ENCODE measurements around the gene FSHR.

Gene FSHR

DNA sequence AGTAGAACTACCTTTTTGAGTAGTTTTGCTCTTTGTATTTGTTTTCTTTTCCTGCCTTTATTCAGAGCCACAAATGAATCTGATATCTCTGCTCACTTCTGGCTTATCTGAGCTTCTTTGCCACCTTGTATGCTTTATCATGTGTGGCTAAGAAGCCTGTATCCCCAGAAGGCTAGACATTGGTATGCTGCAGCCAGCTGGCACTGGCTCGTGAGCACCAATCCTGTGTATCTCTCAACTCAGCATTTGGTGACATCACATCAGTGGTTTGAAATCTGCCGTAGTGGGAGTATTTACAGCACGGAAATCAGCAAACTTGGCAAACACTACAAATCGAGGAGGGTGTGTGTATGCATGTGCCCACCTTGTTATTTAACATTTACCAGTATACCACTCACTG lies 215.1 kb downstream of the FSHR start:
- H4K20me1 ChIP-seq (ENCODE audit: insufficient read depth, low read length): no peaks in the 10 kb centered on the region
- H3K4me3 ChIP-seq (ENCODE audit: low read depth, low read length, poor library complexity, severe bottlenecking): no peak overlapping the region
- TF ChIP-seq EZH2 (IDR thresholded peaks at IDR 0.05; ENCODE audit: borderline replicate concordance, low read length) (no peak), CTCF (IDR thresholded peaks at IDR 0.05; ENCODE audit: low read length) (no peak)

GRCh38 chr2:48938231-48938630 lies 216.1 kb downstream of the FSHR start:
- Histone ChIP-seq H3K27ac (ENCODE audit: low read depth, low read length, poor library complexity, severe bottlenecking) (no peak overlapping the region), H3K4me1 (ENCODE audit: insufficient read depth, low read length, severe bottlenecking) (no peaks in the 10 kb centered on the region), H4K20me1 (ENCODE audit: insufficient read depth, low read length) (no peaks in the 10 kb centered on the region), H3K36me3 (ENCODE audit: insufficient read depth, low read length) (no peaks in the 10 kb centered on the region), H3K9me3 (ENCODE audit: low read length) (no peaks in the 10 kb centered on the region), H3F3A (ENCODE audit: insufficient read depth, low read length) (no peaks in the 10 kb centered on the region), H3K9ac (ENCODE audit: low read length) (no peak overlapping the region), H3K4me3 (ENCODE audit: low read depth, low read length, poor library complexity, severe bottlenecking) (no peak overlapping the region), H3K79me2 (ENCODE audit: insufficient read depth, low read length) (no peaks in the 10 kb centered on the region), H3K9me2 (ENCODE audit: low read depth, low read length) (no peaks in the 10 kb centered on the region), H3K27me3 (ENCODE audit: insufficient read depth, low read length) (no peaks in the 10 kb centered on the region), H3K4me2 (ENCODE audit: low read length) (no peak overlapping the region), H2AFZ (ENCODE audit: low read length) (no peak overlapping the region)
- no peak for TF ChIP-seq EZH2 (IDR thresholded peaks at IDR 0.05; ENCODE audit: borderline replicate concordance, low read length)
- no peak for TF ChIP-seq CTCF (IDR thresholded peaks at IDR 0.05; ENCODE audit: low read length)

More for the DNA sequence above, 215.1 kb downstream of the FSHR start:
- Histone ChIP-seq H2AFZ (ENCODE audit: low read length) (no peak overlapping the region), H3K36me3 (ENCODE audit: insufficient read depth, low read length) (no peaks in the 10 kb centered on the region), H3K27ac (ENCODE audit: low read depth, low read length, poor library complexity, severe bottlenecking) (no peak overlapping the region), H3K4me2 (ENCODE audit: low read length) (no peak overlapping the region), H3F3A (ENCODE audit: insufficient read depth, low read length) (no peaks in the 10 kb centered on the region), H3K9me3 (ENCODE audit: low read length) (no peaks in the 10 kb centered on the region), H3K9ac (ENCODE audit: low read length) (no peak overlapping the region), H3K79me2 (ENCODE audit: insufficient read depth, low read length) (no peaks in the 10 kb centered on the region), H3K27me3 (ENCODE audit: insufficient read depth, low read length) (no peaks in the 10 kb centered on the region), H3K4me1 (ENCODE audit: insufficient read depth, low read length, severe bottlenecking) (no peaks in the 10 kb centered on the region), H3K9me2 (ENCODE audit: low read depth, low read length) (no peaks in the 10 kb centered on the region)

GRCh38 chr2:48934807-48935206 lies 219.5 kb downstream of the FSHR start:
- no peaks in the 10 kb centered on the region for H3F3A ChIP-seq (ENCODE audit: insufficient read depth, low read length)
- H3K9me2 ChIP-seq (ENCODE audit: low read depth, low read length): no peaks in the 10 kb centered on the region
- no peaks in the 10 kb centered on the region for H3K79me2 ChIP-seq (ENCODE audit: insufficient read depth, low read length)
- no peak overlapping the region for H3K9ac ChIP-seq (ENCODE audit: low read length)
- no peaks in the 10 kb centered on the region for H4K20me1 ChIP-seq (ENCODE audit: insufficient read depth, low read length)
- no peak overlapping the region for H3K4me3 ChIP-seq (ENCODE audit: low read depth, low read length, poor library complexity, severe bottlenecking)
- no peaks in the 10 kb centered on the region for H3K27me3 ChIP-seq (ENCODE audit: insufficient read depth, low read length)
- no peak for TF ChIP-seq EZH2 (IDR thresholded peaks at IDR 0.05; ENCODE audit: borderline replicate concordance, low read length)
- TF ChIP-seq CTCF (IDR thresholded peaks at IDR 0.05; ENCODE audit: low read length): no peak
- no peaks in the 10 kb centered on the region for H3K4me1 ChIP-seq (ENCODE audit: insufficient read depth, low read length, severe bottlenecking)
- no peaks in the 10 kb centered on the region for H3K9me3 ChIP-seq (ENCODE audit: low read length)
- H3K27ac ChIP-seq (ENCODE audit: low read depth, low read length, poor library complexity, severe bottlenecking): no peak overlapping the region
- H2AFZ ChIP-seq (ENCODE audit: low read length): no peak overlapping the region
- H3K4me2 ChIP-seq (ENCODE audit: low read length): no peak overlapping the region
- no peaks in the 10 kb centered on the region for H3K36me3 ChIP-seq (ENCODE audit: insufficient read depth, low read length)
